HG03457 (cell line): ENCODE measurements around the gene DNASE2.
"Not testable (repeated sequence)": the region's sequence is repeated elsewhere in the genome, so short reads cannot be mapped to it uniquely, and the experiment has no call there.

Experiments used
- ATAC-seq: cut with Tn5 transposase; IDR thresholded peaks from one replicate; pipeline ENCODE4 v1.9.1; 2021; ENCODE audit warnings: moderate number of reproducible peaks; ENCODE audit not compliant: unreplicated experiment

Gene DNASE2

GRCh38 chr19:12865746-12866415, 15.4 kb downstream of the DNASE2 start:
- no peak for ATAC-seq

DNA sequence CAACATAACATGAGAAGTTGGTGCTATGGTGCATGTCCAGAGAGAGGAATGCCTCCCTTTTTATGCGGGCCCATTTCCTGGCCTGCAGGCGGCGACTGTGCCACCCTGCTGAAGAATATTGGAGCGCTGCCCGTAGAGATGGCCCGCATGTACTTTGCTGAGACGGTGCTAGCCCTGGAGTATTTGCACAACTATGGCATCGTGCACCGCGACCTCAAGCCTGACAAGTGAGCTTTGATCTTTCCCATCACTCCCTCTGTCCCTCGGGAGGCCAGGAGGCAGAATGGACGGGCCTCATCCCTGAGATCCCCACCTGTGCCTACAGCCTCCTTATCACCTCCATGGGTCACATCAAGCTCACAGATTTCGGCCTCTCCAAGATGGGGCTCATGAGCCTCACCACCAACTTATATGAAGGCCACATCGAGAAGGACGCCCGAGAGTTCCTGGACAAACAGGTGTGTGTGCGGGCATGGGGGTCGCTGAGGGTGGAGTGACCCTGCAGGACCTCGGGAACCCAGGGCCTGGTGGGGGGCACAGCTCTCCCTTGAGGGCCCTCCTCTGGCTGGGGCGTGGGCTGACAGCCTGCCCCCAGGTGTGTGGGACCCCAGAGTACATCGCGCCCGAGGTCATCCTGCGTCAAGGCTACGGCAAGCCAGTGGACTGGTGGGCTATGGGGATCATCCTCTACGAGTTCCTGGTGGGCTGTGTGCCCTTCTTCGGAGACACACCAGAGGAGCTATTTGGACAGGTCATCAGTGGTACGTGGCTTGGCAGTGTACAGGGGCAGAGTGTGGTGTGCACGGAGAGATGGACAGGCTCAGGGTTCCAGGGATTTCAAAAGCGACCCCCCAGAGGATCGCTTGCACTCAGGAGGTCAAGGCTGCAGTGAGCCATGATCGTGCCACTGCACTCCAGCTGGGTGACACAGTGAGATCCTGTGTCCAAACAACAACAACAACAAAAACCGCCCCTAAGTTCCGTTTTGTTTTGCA, 16.2 kb downstream of the DNASE2 start:
- no peak for ATAC-seq

GRCh38 chr19:12864143-12864542, 17.1 kb downstream of the DNASE2 start:
- ATAC-seq = no peak

GRCh38 chr19:12859546-12859945, 21.7 kb downstream of the DNASE2 start:
- no peak for ATAC-seq

GRCh38 chr19:12858041-12858928, 23.0 kb downstream of the DNASE2 start:
- no peak for ATAC-seq

DNA sequence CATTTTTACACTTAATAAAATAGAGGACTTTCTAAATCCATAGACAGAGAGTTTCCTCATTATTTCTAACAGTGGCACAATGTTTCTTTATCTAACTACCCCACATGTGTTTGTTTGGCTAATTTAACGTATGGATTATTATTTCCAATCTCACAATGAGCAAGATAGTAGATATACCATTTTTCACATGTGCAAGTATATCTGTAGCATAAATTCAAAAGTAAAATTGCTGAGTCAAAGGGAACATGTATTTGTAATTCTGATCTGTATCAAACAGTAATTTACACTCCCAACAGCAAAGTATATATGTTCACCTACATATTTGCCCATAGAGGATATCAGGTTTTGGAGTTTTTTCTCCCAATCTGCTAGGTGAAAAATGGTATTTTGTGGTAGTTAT, 24.6 kb downstream of the DNASE2 start:
- no peak for ATAC-seq

DNA sequence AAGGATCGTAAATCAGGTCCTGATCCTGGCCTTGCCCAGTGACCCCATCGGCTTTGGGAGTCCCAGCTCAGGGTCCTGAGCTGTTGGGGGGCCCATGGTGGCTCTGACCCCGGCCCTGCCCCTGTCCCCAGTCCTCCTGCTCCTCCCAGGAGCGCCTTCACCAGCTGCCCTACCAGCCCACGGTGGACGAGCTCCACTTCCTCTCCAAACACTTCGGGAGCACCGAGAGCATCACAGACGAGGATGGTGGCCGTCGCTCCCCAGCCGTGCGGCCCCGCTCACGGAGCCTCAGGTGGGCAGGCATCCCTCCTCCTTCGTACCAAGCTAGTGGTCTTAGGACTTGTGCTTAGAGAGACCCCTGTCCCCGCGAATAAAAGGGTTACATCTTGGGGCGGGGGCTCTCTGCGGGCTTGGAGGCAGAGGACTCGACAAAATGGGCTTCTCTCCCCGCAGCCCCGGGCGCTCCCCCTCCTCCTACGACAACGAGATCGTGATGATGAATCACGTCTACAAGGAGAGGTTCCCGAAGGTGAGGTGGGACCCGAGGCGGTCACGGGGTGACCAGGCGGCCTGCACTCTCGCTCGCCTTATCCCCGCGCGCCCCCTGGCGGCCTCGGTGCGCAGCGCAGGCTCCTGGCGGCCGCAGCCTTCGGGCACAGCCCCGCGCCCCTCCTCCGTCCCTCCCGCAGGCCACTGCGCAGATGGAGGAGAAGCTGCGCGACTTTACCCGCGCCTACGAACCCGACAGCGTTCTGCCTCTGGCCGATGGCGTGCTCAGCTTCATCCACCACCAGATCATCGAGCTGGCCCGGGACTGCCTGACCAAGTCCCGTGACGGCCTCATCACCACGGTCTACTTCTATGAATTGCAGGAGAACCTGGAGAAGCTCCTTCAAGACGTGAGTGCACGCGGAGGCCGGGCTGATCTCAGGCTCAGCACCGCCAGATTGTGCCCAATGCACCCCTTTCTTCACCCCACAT, 33.8 kb downstream of the DNASE2 start:
- ATAC-seq = no peak

DNA sequence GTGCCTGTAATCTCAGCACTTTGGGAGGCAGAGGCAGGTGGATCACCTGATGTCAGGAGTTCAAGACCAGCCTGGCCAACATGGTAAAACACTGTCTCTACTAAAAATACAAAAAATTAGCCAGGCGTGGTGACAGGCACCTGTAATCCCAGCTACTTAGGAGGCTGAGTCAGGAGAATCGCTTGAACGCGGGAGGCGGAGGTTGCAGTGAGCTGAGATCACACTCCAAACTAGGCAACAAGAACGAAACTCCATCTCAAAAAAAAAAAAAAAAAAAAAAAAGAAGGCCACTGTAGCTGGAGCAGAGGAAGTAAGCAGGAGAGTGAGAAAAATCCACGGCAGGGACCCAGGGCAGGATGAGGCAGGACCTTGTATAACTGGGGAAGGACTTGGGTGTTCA, 34.6 kb downstream of the DNASE2 start:
- not testable (repeated sequence) for ATAC-seq

DNA sequence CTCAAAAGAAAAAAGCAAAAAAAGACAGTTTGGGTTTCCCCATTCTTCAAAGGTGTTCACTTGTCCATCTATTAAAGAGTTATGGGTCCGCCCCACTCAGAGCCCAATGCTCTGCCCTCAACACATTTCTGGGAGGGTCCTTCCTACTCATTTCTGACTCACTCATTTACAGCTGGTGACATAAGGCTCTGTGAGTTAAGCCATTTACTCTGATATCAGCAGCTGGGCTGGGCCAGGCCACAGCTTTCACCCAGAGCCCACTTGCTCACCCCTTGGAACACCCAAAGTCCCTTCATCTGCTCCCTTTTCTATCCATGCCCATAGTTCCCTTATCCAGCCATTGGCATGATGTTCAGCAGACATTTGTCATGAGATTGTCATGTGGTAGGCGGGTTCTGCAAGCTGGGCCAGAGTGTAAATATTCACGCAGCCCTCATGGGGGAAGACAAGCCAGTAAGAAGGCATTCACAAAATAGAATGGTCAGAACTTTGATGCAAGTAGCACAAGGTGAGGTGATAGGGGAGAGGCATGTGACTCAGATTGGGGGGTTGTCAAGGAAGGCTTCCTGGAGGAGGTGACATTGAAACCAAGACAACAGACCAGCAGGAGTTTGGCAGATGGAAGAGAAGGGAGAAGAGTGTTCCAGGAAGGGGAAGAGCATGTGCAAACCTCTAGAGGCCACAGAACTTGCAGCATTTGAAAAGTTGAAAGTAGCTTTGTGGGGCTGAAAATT, 37.1 kb downstream of the DNASE2 start:
- ATAC-seq = no peak

- no peak for ATAC-seq
Measured at GRCh38 chr19:12843328-12843727, 37.9 kb downstream of the DNASE2 start.

GRCh38 chr19:12842511-12842910, 38.7 kb downstream of the DNASE2 start:
- ATAC-seq = no peak

DNA sequence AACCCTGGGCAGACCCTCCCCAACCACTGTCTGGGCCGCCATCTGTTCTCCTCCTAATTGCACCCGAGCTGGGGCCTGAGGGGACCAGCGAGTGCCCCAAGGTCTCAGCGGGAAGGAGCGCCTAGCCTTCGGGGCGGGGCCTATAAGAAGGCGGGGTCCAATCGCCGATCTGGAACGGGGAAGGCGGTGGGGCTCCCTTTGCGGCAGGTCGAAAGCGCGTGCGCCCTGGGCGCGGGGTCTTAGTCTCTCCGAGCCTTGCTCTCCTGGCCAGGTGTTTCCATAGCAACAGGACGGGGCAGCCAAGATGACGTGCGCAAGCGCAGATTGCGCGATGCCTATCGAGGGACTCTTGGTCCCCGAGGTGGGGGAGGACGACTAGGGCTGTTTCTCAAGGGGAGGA, 40.2 kb downstream of the DNASE2 start:
- no peak for ATAC-seq

- ATAC-seq = no peak
Measured at GRCh38 chr19:12840091-12841079, 40.9 kb downstream of the DNASE2 start.

- ATAC-seq = no peak
Measured at GRCh38 chr19:12838886-12839756, 42.1 kb downstream of the DNASE2 start.

GRCh38 chr19:12838182-12838885, 42.9 kb downstream of the DNASE2 start, which contains the start of gene MAST1:
Gene MAST1 (plus strand): TSS chr19:12838515. CDS start chr19:12838573, 58 bp downstream.
- ATAC-seq = no peak

DNA sequence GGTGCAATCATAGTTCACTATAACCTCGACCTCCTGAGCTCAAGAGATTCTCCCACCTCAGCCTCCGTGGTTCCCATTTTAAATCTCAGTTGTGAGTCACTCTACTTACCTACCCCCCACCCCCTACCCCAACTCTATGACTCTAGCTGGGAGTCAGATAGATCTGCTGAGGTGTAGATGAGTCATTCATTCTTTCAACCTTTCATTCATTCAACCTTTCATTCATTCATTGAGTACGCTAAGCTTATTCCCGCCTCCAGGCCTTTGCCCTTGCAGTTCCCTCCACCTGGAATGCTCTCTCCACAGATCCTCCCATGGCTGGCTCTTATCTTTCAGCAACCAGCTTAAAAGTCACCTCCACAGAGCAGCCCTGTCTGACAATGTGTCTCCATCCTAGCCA, 44.0 kb downstream of the DNASE2 start:
- ATAC-seq = no peak
